HepG2 (cell line): Measurements from ENCODE around the gene VEGFA. TPM values are rescaled to one million over a fixed set of nuclear protein-coding genes. Genes with fewer than 3 reads are reported as not detected.
A peak's percentile ranks its signal among the peaks of the same experiment; 100 is the strongest.

Source experiments
- ARNTL ChIP-seq: sonication (generic); formaldehyde crosslinking; IDR thresholded peaks from 2 replicates; pipeline ENCODE4 v1.4.0; 2020; ENCODE audit warnings: mild to moderate bottlenecking, missing genetic modification reagents
- CHCHD3 ChIP-seq: sonication (generic); formaldehyde crosslinking; IDR thresholded peaks from 2 replicates; pipeline ENCODE4 v1.8.0; 2022; ENCODE audit warnings: mild to moderate bottlenecking, missing genetic modification reagents, moderate library complexity
- FOSL1 ChIP-seq: sonication (generic); formaldehyde crosslinking; IDR thresholded peaks from 2 replicates; pipeline ENCODE4 v1.9.0; 2021; ENCODE audit warnings: missing genetic modification reagents, borderline replicate concordance
- HDAC1 ChIP-seq: sonication (generic); formaldehyde crosslinking; IDR thresholded peaks from 2 replicates; pipeline ENCODE4 v1.5.1; 2020; ENCODE audit warnings: mild to moderate bottlenecking, missing genetic modification reagents
- KAT7 ChIP-seq: IDR thresholded peaks from 2 replicates; pipeline ENCODE4 v1.6.1; 2018; ENCODE audit warnings: borderline replicate concordance, missing compliant biosample characterization
- KDM6A ChIP-seq: IDR thresholded peaks from 2 replicates; pipeline ENCODE4 v1.6.1; 2016; ENCODE audit warnings: low read depth
- MEIS1 ChIP-seq: sonication (generic); formaldehyde crosslinking; IDR thresholded peaks from 2 replicates; pipeline ENCODE4 v1.9.0; 2021; ENCODE audit warnings: mild to moderate bottlenecking, missing genetic modification reagents, moderate library complexity, borderline replicate concordance
- MYC ChIP-seq: sonication (generic); formaldehyde crosslinking; IDR thresholded peaks from 2 replicates; pipeline ENCODE4 v1.9.0; 2021; ENCODE audit warnings: missing genetic modification reagents, borderline replicate concordance
- PAX8 ChIP-seq: sonication (generic); formaldehyde crosslinking; IDR thresholded peaks from 2 replicates; pipeline ENCODE4 v1.8.0; 2022; ENCODE audit warnings: mild to moderate bottlenecking, missing genetic modification reagents, borderline replicate concordance
- PCBP1 ChIP-seq: fragments of 200-400 bp; formaldehyde crosslinking; IDR thresholded peaks from 2 replicates; pipeline ENCODE4 v1.6.1; 2017; ENCODE audit warnings: mild to moderate bottlenecking, low read depth, low read length, borderline replicate concordance
- RBAK ChIP-seq: sonication (generic); formaldehyde crosslinking; IDR thresholded peaks from 2 replicates; pipeline ENCODE4 v1.5.1; 2020; ENCODE audit warnings: mild to moderate bottlenecking, missing genetic modification reagents
- SKIL ChIP-seq: sonication (generic); formaldehyde crosslinking; IDR thresholded peaks from 2 replicates; pipeline ENCODE4 v1.8.0; 2022; ENCODE audit warnings: missing genetic modification reagents, mild to moderate bottlenecking, moderate library complexity, borderline replicate concordance
- ZBTB42 ChIP-seq: sonication (generic); formaldehyde crosslinking; IDR thresholded peaks from 2 replicates; pipeline ENCODE4 v1.5.0; 2020; ENCODE audit warnings: mild to moderate bottlenecking, missing genetic modification reagents
- ZNF10 ChIP-seq: sonication (generic); formaldehyde crosslinking; IDR thresholded peaks from 2 replicates; pipeline ENCODE4 v1.4.0; 2020; ENCODE audit warnings: mild to moderate bottlenecking, low read depth, missing genetic modification reagents, borderline replicate concordance
- ZNF44 ChIP-seq: sonication (generic); formaldehyde crosslinking; IDR thresholded peaks from 2 replicates; pipeline ENCODE4 v1.5.1; 2020; ENCODE audit warnings: mild to moderate bottlenecking, missing genetic modification reagents
- ZNF556 ChIP-seq: sonication (generic); formaldehyde crosslinking; IDR thresholded peaks from 2 replicates; pipeline ENCODE4 v1.4.0; 2020; ENCODE audit warnings: mild to moderate bottlenecking, missing genetic modification reagents, borderline replicate concordance
- ZNF878 ChIP-seq: sonication (generic); formaldehyde crosslinking; IDR thresholded peaks from 2 replicates; pipeline ENCODE4 v1.8.1; 2023; ENCODE audit warnings: mild to moderate bottlenecking, missing genetic modification reagents, moderate library complexity
- ZSCAN12 ChIP-seq: sonication (generic); formaldehyde crosslinking; IDR thresholded peaks from 2 replicates; pipeline ENCODE4 v1.9.0; 2021; ENCODE audit warnings: mild to moderate bottlenecking, missing genetic modification reagents
- polyA plus RNA-seq, 8 experiments: library from polyadenylated mRNA; depleted of rRNA in 3 of 8; stranded (reverse) in 7 of 8; unstranded in 1 of 8; fragments of >200 nt; fragmentation: Illumina TruSeq in 4 of 8; extraction: Trizol in 4 of 8; gene quantifications; 2 replicates each; pipeline versions ENCODE4 v1.2.1 to v1.2.3, GENCODE V29; 2011 to 2016; ENCODE audit warnings: low read depth in 4 of 8, missing spikeins in 1 of 8, mixed read lengths in 1 of 8; ENCODE audit not compliant: insufficient read depth in 1 of 8
- total RNA-seq, 5 experiments: library from RNA; depleted of rRNA; stranded (reverse); fragments of >200 nt; fragmentation: Illumina TruSeq; extraction: Trizol; gene quantifications; 2 replicates each; pipeline ENCODE4 v1.2.3, GENCODE V29; 2016; ENCODE audit warnings: low read depth in 1 of 5
- TF ChIP-seq, protein P1 (sequence below): sonication (generic); formaldehyde crosslinking; IDR thresholded peaks from 2 replicates; pipeline ENCODE4 v1.4.0; 2020; ENCODE audit warnings: missing genetic modification reagents
- TF ChIP-seq, protein P2 (sequence below): sonication (generic); formaldehyde crosslinking; IDR thresholded peaks from 2 replicates; pipeline ENCODE4 v1.4.0; 2020; ENCODE audit warnings: mild to moderate bottlenecking, missing genetic modification reagents
- TF ChIP-seq, protein P3 (sequence below): sonication (generic); formaldehyde crosslinking; IDR thresholded peaks from 2 replicates; pipeline ENCODE4 v1.8.1; 2023; ENCODE audit warnings: mild to moderate bottlenecking, moderate library complexity, missing genetic modification reagents

The VEGFA gene
- total and polyA plus RNA-seq, 2 of the 13 experiments (the other 11 are each of a cell fraction or from before 2014, with no cell fraction given) = 68.1 to 629 TPM

- TF ChIP-seq MEIS1 = no peak
- TF ChIP-seq CHCHD3 (CRISPR knock-in tag) = no peak
- TF ChIP-seq, protein P1, sequence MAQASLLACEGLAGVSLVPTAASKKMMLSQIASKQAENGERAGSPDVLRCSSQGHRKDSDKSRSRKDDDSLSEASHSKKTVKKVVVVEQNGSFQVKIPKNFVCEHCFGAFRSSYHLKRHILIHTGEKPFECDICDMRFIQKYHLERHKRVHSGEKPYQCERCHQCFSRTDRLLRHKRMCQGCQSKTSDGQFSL = no peak
- no peak for TF ChIP-seq KAT7 (CRISPR knock-in tag)
- no peak for TF ChIP-seq PAX8
- TF ChIP-seq, protein P2, sequence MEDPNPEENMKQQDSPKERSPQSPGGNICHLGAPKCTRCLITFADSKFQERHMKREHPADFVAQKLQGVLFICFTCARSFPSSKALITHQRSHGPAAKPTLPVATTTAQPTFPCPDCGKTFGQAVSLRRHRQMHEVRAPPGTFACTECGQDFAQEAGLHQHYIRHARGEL (CRISPR knock-in tag) = no peak
- TF ChIP-seq ZNF10 (CRISPR knock-in tag) = 0 out of 2 replicates have a peak, but pooled peaks have one; percentile 34
- TF ChIP-seq, protein P3, sequence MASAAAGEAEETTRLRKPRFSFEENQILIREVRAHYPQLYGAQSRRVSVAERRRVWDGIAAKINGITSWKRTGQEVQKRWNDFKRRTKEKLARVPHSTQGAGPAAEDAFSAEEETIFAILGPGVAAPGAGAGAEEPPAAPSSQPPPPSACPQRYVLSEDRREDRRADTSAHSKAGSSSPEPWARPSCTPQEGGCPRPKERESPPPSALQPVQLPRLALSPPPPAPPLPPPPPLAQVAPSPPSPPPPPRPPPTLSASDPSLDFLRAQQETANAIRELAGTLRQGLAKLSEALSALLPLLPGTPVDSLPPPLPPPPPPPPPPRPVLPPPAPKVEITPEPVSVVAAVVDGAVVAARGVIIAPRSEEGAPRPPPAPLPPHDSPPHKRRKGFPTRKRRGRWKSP = no peak
- 0 out of 2 replicates have a peak, but pooled peaks have one; percentile 55 for TF ChIP-seq ZBTB42 (CRISPR knock-in tag)
- no peak for TF ChIP-seq ARNTL (CRISPR knock-in tag)
- no peak for TF ChIP-seq ZNF556 (CRISPR knock-in tag)
- TF ChIP-seq ZNF44 (CRISPR knock-in tag) = no peak
- no peak for TF ChIP-seq RBAK (CRISPR knock-in tag)
- TF ChIP-seq MYC = 0 out of 2 replicates have a peak, but pooled peaks have one; percentile 44
- TF ChIP-seq SKIL = 0 out of 2 replicates have a peak, but pooled peaks have one; percentile 14
- TF ChIP-seq ZSCAN12 (CRISPR knock-in tag) = no peak
- no peak for TF ChIP-seq FOSL1 (CRISPR knock-in tag)
- 0 out of 2 replicates have a peak, but pooled peaks have one; percentile 12 for TF ChIP-seq PCBP1
- no peak for TF ChIP-seq ZNF878 (CRISPR knock-in tag)
- TF ChIP-seq HDAC1 (CRISPR knock-in tag) = 0 out of 2 replicates have a peak, but pooled peaks have one; percentile 41
- no peak for TF ChIP-seq KDM6A (CRISPR knock-in tag)
Measured at GRCh38 chr6:43773980-43774775, 4.2 kb downstream of the VEGFA start (continued).
